Heart left ventricle (tissue), 16 donors: ENCODE results near the gene FBXO33. TPM values are rescaled to one million over a fixed set of nuclear protein-coding genes. Genes with fewer than 3 reads are reported as not detected.

Source experiments
- ATAC-seq, 4 donors: fragments of 200-7000 bp; cut with Tn5 transposase; one replicate each; pipeline ENCODE4 v1.9.1; 2020 to 2022; ENCODE audit warnings: moderate library complexity in 4 of 4, mild to moderate bottlenecking in 3 of 4, moderate number of reproducible peaks in 1 of 4
- DNase-seq, 5 donors: peaks; one replicate each; pipeline ENCODE4 v3.0.0-alpha.2; 2020
- H3K27ac ChIP-seq, 12 donors: fragments of 200-600 bp; sonication (generic) in 4 of 12; one replicate each; pipeline versions ENCODE4 v1.5.0 to v1.8.0; 2016 to 2022; ENCODE audit warnings: mild to moderate bottlenecking in 2 of 12
- H3K27me3 ChIP-seq, 9 donors: fragments of 200-600 bp; sonication (generic) in 2 of 9; one replicate each; pipeline versions ENCODE4 v1.5.1 to v1.8.0; 2016 to 2022; ENCODE audit warnings: mild to moderate bottlenecking in 3 of 9
- H3K36me3 ChIP-seq, 9 donors: fragments of 200-600 bp; sonication (generic) in 2 of 9; one replicate each; pipeline versions ENCODE4 v1.5.0 to v1.8.0; 2018 to 2022; ENCODE audit warnings: mild to moderate bottlenecking in 2 of 9
- H3K4me1 ChIP-seq, 12 donors: fragments of 200-600 bp; sonication (generic) in 4 of 12; one replicate each; pipeline versions ENCODE4 v1.5.0 to v1.8.0; 2016 to 2022; ENCODE audit warnings: mild to moderate bottlenecking in 3 of 12
- H3K4me3 ChIP-seq, 12 donors: fragments of 200-600 bp; sonication (generic) in 4 of 12; one replicate each; pipeline versions ENCODE4 v1.5.0 to v1.8.0; 2017 to 2022; ENCODE audit warnings: mild to moderate bottlenecking in 9 of 12, moderate library complexity in 4 of 12
- H3K9me3 ChIP-seq, 12 donors: fragments of 200-600 bp; sonication (generic) in 4 of 12; one replicate each; pipeline versions ENCODE4 v1.5.0 to v1.8.0; 2016 to 2022; ENCODE audit warnings: mild to moderate bottlenecking in 1 of 12
- POLR2A ChIP-seq, 2 donors: fragments of 450-650 bp; IDR thresholded peaks; one replicate each; pipeline ENCODE4 v1.6.1; 2017; ENCODE audit warnings: antibody characterized with exemption in 2 of 2, mild to moderate bottlenecking in 2 of 2, moderate library complexity in 2 of 2
- WGBS, 4 donors: extraction: QIAGEN DNeasy Blood & Tissue Kit in 2 of 4; methylation state at CpG; one replicate each; pipeline versions ENCODE4 v1.1.5 to v1.1.7; 2013 to 2018; 5-methylcytosine and 5-hydroxymethylcytosine counted together
- intact Hi-C, 10 donors: fragments of 100-400 bp; cut with DNase I; formaldehyde crosslinking; loops; one replicate each; pipeline versions ENCODE4 v1.11.1 to v1.14.2; 2022
- polyA plus RNA-seq, 2 donors: library from polyadenylated mRNA; stranded (reverse); fragments of 200-250 nt; gene quantifications; one replicate each; pipeline ENCODE4 v1.2.3, GENCODE V29; 2013
- total RNA-seq, 9 donors: library from RNA; depleted of rRNA in 2 of 9; stranded (reverse); fragments of >200 nt in 2 of 9; fragmentation: NEBNext Ultra II Directional in 3 of 9; extraction: Animal tissue kit (Norgen Biotek cat#: 25700) in 3 of 9; gene quantifications; one replicate each; pipeline versions ENCODE4 v1.1.0 to v1.2.4, GENCODE V29; 2016 to 2023
- TF ChIP-seq, protein P1 (sequence below), 12 donors: fragments of 200-600 bp; sonication (generic) in 4 of 12; IDR thresholded peaks; one replicate each; pipeline versions ENCODE4 v1.5.0 to v1.8.0; 2018 to 2022; ENCODE audit warnings: antibody characterized with exemption in 12 of 12, mild to moderate bottlenecking in 5 of 12
- donor health status: ischemic (EF 13 %, LVEDD 7.1; RV severe dilation, severe dysfunction).
- donor health status: healthy with polysubstance abuse.
- donor health status: DM: no; HTN: yes; CAD: no.
- donor health status: DM: no; HTN: no; CAD: no.
- donor health status: ischemic (EF 25% LVEDD 6.9; RV normal size, moderate dysfunction).
- donor health status: ischemic (EF 25% LVEDD 5.7; RV mildly dilated, moderate dysfunction).
- donor health status: healthy.
- donor health status: DM: yes; HTN: yes; CAD: no.
- donor health status: ischemic (EF 35%, LVEDD 5.7; RV mildly dilated, moderate dysfunction).
- donor health status: nonischemic (EF 11% LVEDD 7.7; RV severe dilation, severe dysfunction).
- donor health status: DM: yes; HTN: yes; CAD: no.
- donor health status: PGD.
- donor health status: ischemic (EF 29% LVEDD 5.4; RV normal size, mild dysfunction).
- donor health status: nonischemic (EF 23%, LVEDD 6.1; RV moderate dilation, normal function).

Gene FBXO33
- total and polyA plus RNA-seq, 11 donors = 2.5 to 8.4 (median 5.8) TPM

DNA sequence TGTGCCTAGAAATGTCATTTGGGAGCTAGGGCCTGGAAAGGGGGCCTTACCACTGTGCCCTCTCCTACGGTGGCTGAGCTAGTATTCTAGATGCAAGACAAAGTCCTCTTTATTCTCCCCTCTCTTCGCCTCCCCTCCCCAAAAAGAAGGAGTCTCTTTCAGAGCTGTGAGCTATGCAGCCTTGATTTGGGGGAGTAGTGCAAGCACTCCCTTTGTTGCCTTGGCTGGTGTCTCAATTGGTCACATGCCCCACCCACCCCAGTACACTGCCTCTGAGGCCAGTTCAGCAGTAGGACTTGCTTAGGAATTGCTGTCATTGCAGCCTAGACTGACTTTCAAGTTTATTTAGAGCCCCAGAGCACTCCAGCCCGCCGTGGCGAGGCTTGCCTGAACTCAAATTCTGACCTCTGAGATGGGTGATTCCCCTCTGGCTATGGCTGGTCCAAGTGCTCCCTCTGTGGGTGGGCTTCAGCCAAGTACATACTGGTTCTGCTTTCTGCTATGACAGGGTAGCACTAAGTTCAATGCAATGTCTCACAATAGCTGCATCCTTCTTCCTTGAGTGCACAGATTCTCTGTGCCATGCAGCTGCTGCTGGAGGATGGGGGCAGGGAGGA lies 37.0 kb upstream of the FBXO33 start:
- ATAC-seq = peak in 2 of 4 donors; percentile 16 to 57
- Histone ChIP-seq H3K4me1 (no peaks in the 10 kb centered on the region), H3K27me3 (no peaks in the 10 kb centered on the region), H3K4me3 (no peak overlapping the region), H3K9me3 (peaks cover 0 to 21% (median 0%) of the 10 kb centered on the region in 12 donors), H3K27ac (no peak overlapping the region), H3K36me3 (no peaks in the 10 kb centered on the region)
- DNase-seq = no peak
- TF ChIP-seq POLR2A (IDR thresholded peaks at IDR 0.05) = no peak
- TF ChIP-seq, protein P1, sequence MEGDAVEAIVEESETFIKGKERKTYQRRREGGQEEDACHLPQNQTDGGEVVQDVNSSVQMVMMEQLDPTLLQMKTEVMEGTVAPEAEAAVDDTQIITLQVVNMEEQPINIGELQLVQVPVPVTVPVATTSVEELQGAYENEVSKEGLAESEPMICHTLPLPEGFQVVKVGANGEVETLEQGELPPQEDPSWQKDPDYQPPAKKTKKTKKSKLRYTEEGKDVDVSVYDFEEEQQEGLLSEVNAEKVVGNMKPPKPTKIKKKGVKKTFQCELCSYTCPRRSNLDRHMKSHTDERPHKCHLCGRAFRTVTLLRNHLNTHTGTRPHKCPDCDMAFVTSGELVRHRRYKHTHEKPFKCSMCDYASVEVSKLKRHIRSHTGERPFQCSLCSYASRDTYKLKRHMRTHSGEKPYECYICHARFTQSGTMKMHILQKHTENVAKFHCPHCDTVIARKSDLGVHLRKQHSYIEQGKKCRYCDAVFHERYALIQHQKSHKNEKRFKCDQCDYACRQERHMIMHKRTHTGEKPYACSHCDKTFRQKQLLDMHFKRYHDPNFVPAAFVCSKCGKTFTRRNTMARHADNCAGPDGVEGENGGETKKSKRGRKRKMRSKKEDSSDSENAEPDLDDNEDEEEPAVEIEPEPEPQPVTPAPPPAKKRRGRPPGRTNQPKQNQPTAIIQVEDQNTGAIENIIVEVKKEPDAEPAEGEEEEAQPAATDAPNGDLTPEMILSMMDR (IDR thresholded peaks at IDR 0.05) = peak in 4 of 12 donors; percentile 9 to 33 (median 20)
- intact Hi-C loops = no loop called here
- WGBS, 4 donors = 44 to 53% (median 48%) methylated on average over 5 of the region's 5 CpGs

DNA sequence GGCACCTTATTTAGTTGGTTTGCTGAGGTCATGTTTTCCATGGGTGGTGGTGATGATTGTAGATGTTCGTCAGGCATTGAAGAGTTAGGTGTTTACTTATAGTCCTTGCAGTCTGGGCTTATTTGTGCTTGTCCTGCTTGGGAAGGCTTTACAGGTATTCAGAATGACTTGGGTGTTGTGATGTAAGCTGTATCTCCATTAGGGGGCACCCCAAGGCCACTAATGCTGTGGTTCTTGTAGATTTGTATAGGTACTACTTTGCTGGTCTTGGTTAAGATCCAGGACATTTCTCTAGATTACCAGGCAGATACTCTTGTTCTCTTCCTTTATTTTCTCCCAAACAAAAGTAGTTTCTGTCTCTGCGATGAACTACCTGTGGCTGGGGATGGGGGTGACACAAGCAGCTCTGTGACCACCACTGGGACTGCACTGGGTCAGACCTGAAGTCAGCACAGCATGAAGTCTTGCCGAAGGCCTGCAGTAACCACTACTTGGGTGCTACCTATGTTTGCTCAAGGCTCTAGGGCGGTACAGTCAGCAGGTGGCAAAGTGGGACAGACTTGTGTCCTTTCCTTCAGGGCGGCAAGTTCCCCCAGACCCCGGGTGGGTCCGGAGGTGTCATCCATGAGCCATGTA lies 35.8 kb upstream of the FBXO33 start:
- TF ChIP-seq POLR2A (IDR thresholded peaks at IDR 0.05) = no peak
- TF ChIP-seq, protein P1 (IDR thresholded peaks at IDR 0.05) = no peak
- H3K36me3 ChIP-seq = no peaks in the 10 kb centered on the region
- H3K9me3 ChIP-seq = peaks cover 0 to 21% (median 0%) of the 10 kb centered on the region in 12 donors
- H3K4me1 ChIP-seq = no peaks in the 10 kb centered on the region
- no peak overlapping the region for H3K27ac ChIP-seq
- intact Hi-C loops = no loop called here
- H3K27me3 ChIP-seq = no peaks in the 10 kb centered on the region
- 81 to 90% (median 83%) methylated on average over 2 to 7 of the region's 7 CpGs for WGBS, 4 donors
- no peak overlapping the region for H3K4me3 ChIP-seq
- ATAC-seq (no peak), DNase-seq (no peak)

DNA sequence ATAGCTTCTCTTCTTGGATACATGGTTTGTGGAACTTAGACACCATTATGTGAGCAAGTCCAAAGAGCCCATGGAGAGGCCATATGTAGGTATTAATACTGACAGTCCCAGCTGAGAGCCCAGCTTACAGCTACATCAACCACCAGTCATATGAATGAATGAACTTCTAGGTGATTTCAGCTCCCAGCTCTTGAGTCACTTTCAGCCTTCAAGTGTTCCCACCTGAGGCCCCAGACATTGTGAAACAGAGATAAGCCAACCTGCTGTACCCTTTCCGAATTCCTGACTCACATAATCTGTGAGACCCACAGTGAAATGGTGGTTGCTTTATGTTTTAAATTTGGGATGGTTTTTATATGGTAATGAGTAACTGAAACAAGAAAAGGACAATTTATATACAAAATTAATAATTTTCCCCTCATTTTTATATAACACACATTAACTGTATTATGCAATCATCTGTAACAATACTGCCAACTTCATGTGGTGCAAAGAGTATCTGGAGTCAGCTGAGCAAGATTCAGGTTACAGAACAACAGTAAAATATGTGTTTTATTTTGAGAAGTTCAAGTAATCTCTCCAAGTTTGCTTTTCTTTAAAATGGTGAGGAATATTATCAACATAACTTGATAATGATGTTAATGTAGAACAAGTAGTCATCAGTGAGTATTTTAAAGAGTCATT lies 27.7 kb upstream of the FBXO33 start:
- 80 to 96% (median 85%) methylated on average over 1 of the region's 1 CpG for WGBS, 4 donors
- no peaks in the 10 kb centered on the region for H3K4me1 ChIP-seq

More for the DNA sequence above, 27.7 kb upstream of the FBXO33 start:
- no peaks in the 10 kb centered on the region for H3K27me3 ChIP-seq
- DNase-seq (no peak), ATAC-seq (no peak)
- intact Hi-C loops = no loop called here
- TF ChIP-seq, protein P1 (IDR thresholded peaks at IDR 0.05) = no peak
- no peak for TF ChIP-seq POLR2A (IDR thresholded peaks at IDR 0.05)
- H3K9me3 ChIP-seq = peaks cover 0 to under 1% (median 0%) of the 10 kb centered on the region in 12 donors
- H3K4me3 ChIP-seq = no peak overlapping the region
- H3K27ac ChIP-seq = no peak overlapping the region
- H3K36me3 ChIP-seq = no peaks in the 10 kb centered on the region
